GM12874 (cell line): ENCODE measurements around the gene TFCP2L1.

ENCODE experiments used
- TF ChIP-seq, protein P1 (sequence below): IDR thresholded peaks from 2 replicates; pipeline ENCODE4 v1.5.1; 2011; ENCODE audit warnings: low read depth, mild to moderate bottlenecking, control low read depth, low read length, moderate library complexity; ENCODE audit not compliant: insufficient read depth

TFCP2L1 gene

DNA sequence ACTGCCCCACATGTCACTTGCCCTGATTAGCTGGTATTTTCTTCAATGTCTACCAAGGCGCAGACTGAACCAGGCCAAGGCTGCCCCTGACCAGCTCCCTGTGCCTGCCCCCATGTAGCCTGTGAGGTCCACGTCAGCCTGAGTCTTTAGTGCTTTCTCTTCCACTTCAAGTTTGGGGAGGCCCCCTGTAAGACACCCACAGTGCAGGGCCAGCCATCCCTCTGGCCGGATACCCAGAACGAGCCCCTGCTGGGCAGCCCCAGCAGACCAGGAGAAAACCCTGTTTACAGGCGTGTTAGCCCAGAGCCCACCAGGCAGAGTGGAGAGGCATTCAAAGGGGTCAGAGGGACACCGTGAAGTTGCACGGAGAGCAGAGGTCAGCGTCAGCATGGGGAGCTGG, 92.4 kb downstream of the TFCP2L1 start:
- TF ChIP-seq, protein P1, sequence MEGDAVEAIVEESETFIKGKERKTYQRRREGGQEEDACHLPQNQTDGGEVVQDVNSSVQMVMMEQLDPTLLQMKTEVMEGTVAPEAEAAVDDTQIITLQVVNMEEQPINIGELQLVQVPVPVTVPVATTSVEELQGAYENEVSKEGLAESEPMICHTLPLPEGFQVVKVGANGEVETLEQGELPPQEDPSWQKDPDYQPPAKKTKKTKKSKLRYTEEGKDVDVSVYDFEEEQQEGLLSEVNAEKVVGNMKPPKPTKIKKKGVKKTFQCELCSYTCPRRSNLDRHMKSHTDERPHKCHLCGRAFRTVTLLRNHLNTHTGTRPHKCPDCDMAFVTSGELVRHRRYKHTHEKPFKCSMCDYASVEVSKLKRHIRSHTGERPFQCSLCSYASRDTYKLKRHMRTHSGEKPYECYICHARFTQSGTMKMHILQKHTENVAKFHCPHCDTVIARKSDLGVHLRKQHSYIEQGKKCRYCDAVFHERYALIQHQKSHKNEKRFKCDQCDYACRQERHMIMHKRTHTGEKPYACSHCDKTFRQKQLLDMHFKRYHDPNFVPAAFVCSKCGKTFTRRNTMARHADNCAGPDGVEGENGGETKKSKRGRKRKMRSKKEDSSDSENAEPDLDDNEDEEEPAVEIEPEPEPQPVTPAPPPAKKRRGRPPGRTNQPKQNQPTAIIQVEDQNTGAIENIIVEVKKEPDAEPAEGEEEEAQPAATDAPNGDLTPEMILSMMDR: no peak

DNA sequence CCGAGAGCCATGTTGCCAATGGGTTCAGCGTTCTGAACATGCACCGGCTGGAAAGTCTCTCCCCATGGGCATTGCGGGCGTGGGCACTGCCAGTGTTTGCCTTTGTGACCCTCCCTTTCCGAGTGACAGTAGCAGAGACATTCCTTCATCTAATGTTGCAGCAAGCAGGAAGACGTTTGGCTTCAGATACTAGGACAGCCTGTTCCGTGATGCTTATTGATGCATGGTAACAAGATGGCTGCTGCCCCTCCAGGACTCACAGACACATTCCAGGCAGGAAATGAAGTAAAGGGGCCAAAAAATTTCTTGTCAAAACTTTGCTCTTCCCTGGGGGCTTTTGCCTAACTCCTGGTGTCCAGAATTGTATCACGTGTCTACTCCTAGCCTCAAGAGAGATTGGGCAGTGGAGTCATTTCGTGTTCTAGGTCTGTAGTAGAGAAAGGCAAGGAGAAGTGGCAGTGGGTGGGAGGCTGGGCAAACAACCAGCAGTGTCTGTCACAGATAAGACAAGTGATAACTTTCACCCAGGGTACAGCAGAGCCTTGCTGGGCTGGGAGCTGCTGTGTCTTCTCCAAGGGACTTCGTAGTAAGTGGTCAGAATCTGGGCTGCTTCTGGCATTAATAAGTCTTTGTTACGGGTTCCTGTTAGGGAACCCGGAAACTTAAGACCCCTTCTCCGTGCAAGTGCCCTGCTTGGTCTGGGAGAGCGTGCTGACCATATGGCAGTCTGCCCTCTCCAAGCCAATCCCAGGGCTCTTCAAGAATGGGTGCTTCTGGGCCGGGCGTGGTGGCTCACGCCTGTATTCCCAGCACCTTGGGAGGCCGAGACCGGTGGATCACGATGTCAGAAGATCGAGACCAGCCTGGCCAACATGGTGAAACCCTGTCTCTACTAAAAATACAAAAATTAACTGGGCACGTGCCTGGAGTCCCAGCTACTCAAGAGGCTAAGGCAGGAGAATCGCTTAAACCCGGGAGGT, 93.5 kb downstream of the TFCP2L1 start:
- TF ChIP-seq, protein P1: no peak

DNA sequence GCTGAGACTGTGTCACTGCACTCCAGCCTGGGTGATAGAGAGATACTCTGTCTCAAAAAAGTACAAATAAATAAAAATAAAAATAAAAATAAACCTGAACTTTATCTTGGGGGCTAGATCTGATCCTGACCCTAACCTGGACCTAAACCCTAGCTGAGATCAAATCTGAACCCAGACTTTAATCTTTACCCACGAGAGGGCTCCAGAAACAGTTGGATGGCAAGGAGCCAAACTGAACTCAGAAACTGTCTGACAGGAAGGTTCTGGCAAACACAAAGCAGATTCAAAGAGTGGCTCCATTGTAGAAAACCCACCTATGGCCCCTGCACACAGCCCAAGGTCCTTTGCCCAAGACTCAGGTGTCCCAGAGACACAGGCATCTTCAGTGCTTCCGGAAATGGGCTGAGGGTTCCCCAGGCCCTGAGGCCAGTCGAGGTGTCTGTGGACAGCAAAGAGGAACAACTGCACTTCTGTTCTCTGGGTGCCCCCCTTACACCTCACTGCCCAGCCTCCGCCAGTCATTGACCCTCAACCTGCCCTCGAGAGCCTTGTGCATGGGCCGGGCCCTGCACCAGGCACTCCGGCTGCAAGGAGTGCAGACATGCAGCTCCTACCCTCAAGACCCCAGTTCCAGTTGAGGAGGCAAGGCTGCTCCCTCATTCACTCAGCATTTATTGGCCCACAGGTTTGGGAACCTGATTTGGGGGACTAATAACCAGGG, 95.2 kb downstream of the TFCP2L1 start:
- TF ChIP-seq, protein P1: no peak

DNA sequence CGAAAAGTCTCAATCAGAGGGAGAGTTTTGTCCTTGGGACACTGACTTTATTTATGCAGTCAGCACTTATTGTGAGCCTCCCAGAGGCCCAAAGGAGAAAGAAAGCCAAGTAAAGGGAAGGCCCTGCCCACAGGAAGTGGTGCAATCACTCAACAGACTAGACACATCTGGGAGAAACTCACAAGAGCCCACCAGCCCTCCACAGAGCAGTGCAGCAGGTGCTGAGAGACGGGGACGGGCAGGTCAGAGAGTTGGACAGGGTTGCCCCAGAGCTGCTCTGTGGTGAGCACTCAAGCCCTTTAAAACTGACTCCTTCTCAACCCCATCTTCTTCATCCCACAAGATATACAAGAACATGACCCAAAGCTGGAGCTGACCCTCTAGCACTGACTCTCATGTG, 96.0 kb downstream of the TFCP2L1 start:
- TF ChIP-seq, protein P1: no peak

DNA sequence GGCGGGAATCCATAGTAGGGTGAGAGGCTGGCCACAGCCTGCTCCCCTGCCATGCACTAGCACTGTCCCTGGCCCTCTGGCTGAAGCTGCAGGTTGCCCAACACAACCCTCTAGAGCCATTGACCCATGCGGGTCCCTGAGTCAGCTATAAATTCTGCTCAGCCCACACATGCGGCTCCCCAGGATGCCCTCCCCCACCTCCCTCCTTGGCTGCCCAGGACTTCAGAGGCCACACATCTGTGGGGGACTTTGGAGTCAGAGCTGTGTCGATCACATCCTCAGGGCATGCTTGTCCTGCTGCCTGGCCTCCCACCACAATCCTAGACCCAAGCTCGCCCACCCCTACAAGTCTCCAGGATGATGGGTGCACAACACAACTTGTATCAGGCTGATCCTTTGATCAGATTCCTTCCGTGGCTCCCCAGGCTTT, 97.0 kb downstream of the TFCP2L1 start:
- TF ChIP-seq, protein P1: no peak

DNA sequence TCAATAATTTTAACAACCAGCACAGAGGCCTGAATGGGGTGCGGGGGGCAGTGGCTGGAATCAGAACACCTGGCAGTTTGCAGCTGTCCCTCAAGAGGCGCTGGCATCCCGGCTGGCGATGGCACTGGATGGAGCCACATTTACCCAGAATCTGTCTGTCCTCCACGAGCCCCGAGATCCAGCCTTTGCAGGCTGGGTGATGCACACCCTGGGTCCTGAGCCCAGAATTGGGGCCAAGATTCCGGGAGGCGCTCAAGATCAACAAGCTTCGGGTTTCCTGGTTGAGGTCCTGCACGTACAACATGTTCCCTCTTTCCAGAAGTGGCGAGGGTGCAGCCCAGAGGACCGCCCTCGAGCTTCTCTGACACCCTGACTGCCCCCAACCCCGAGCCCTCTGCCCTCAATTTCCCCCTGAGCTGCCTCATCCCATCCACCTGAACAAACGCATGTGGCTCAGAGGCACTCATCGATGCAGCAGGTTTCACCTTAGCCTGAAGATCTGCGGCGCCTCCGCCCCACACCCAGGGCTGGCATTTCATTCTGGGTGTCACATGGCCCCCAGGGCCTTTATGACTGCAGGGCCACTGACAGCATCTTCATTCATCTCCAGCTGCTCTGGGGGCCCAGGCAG, 97.5 kb downstream of the TFCP2L1 start:
- TF ChIP-seq, protein P1: no peak

DNA sequence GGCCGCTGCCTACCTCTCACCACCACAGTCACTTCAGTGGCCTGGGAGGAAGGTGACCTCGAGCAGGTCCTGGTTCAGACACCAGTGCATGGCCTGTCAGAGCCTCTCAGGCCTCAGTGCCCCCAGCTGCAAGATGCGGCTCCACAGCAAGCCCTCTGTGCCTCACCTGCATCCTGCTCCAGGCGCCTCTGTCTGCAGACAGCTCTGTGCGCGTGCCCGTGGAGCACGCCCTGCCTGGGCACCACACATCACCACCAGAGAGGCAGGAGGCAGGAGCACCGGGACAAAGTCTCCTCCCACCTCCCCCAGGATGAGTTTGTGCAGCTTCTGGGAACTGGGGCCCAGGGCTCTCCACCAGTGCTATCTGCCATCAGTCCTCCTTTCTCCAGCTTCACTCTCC, 98.7 kb downstream of the TFCP2L1 start:
- TF ChIP-seq, protein P1: no peak
